H1 (cell line): Measurements from ENCODE around the gene RBM34. TPM values are rescaled to one million over a fixed set of nuclear protein-coding genes. Genes with fewer than 3 reads are reported as not detected.

Source experiments
- CTCF ChIA-PET: fragments of 300-600 bp; sonication (Branson Sonifier 250); formaldehyde crosslinking; loops from one replicate; lab custom pipeline; 2021; ENCODE audit not compliant: partially characterized antibody; lab: Charles Lee
- POLR2A ChIA-PET: fragments of 300-600 bp; sonication (Branson Sonifier 250); formaldehyde crosslinking; loops from one replicate; lab custom pipeline; 2021; ENCODE audit warnings: inconsistent platforms; ENCODE audit not compliant: partially characterized antibody; lab: Charles Lee
- DNase-seq, 2 experiments: peaks; one replicate each; pipeline versions ENCODE4 v3.0.0 to v3.0.0-alpha.2; 2010 to 2022; ENCODE audit warnings: low spot score in 2 of 2, low read depth in 1 of 2, mixed read lengths in 1 of 2
- FAIRE-seq: peaks from 2 replicates; lab custom pipeline; 2011; peaks lifted over from hg19 to GRCh38; lab: Jason Lieb, UNC
- H2AFZ ChIP-seq: 2 replicates; pipeline ENCODE4 v1.8.1; 2012; ENCODE audit warnings: low read length, inconsistent platforms
- H2AK5ac ChIP-seq: 2 replicates; pipeline ENCODE4 v1.6.1; 2013; ENCODE audit warnings: low read depth, low read length
- H2BK120ac ChIP-seq: replicated peaks from 2 replicates; pipeline ENCODE3; 2013; ENCODE audit warnings: low read depth, low read length, inconsistent platforms
- H2BK12ac ChIP-seq: 2 replicates; pipeline ENCODE4 v1.6.1; 2013; ENCODE audit warnings: low read depth, low read length
- H2BK15ac ChIP-seq: 2 replicates; pipeline ENCODE4 v1.6.1; 2013; ENCODE audit warnings: low read length
- H2BK20ac ChIP-seq: 2 replicates; pipeline ENCODE4 v1.6.1; 2013; ENCODE audit warnings: low read length
- H2BK5ac ChIP-seq: 2 replicates; pipeline ENCODE4 v1.6.1; 2013; ENCODE audit warnings: low read depth, low read length
- H3K14ac ChIP-seq: 2 replicates; pipeline ENCODE4 v1.6.1; 2013; ENCODE audit warnings: inconsistent platforms; ENCODE audit not compliant: insufficient read length
- H3K18ac ChIP-seq: 2 replicates; pipeline ENCODE4 v1.6.1; 2013; ENCODE audit warnings: low read length; ENCODE audit errors: extremely low read depth
- H3K23ac ChIP-seq: 2 replicates; pipeline ENCODE4 v1.6.1; 2013; ENCODE audit warnings: inconsistent platforms; ENCODE audit not compliant: insufficient read length
- H3K23me2 ChIP-seq: 2 replicates; pipeline ENCODE4 v1.6.1; 2013; ENCODE audit warnings: low read depth, low read length
- H3K27ac ChIP-seq: 2 replicates; pipeline ENCODE4 v1.6.1; 2011; ENCODE audit warnings: low read depth, low read length, inconsistent platforms
- H3K27me3 ChIP-seq, 4 experiments: replicated peaks in 1 of 4; 1 replicate in 1 of 4; 2 replicates in 3 of 4; pipeline versions ENCODE4 v1.6.1 to v1.8.1; 2011 to 2013; ENCODE audit warnings: low read length in 3 of 4, mild to moderate bottlenecking in 3 of 4, inconsistent platforms in 2 of 4, mixed read lengths in 2 of 4, moderate library complexity in 1 of 4; ENCODE audit not compliant: control insufficient read depth in 3 of 4, insufficient read depth in 3 of 4; ENCODE audit errors: extremely low read depth in 1 of 4
- H3K36me3 ChIP-seq, 4 experiments: 2 replicates each; pipeline versions ENCODE4 v1.6.1 to v1.8.1; 2011 to 2013; ENCODE audit warnings: mild to moderate bottlenecking in 4 of 4, low read length in 3 of 4, moderate library complexity in 2 of 4, control low read depth in 1 of 4, inconsistent platforms in 1 of 4; ENCODE audit not compliant: insufficient read depth in 4 of 4, control insufficient read depth in 2 of 4
- H3K4ac ChIP-seq: replicated peaks from 2 replicates; pipeline ENCODE3; 2013; ENCODE audit warnings: low read length, low read depth, mixed read lengths, inconsistent platforms; ENCODE audit not compliant: insufficient read length
- H3K4me1 ChIP-seq, 4 experiments: replicated peaks in 1 of 4; 1 replicate in 1 of 4; 2 replicates in 3 of 4; pipeline versions ENCODE4 v1.6.1 to v1.8.1; 2011 to 2013; ENCODE audit warnings: low read length in 3 of 4, inconsistent platforms in 2 of 4, mixed read lengths in 1 of 4; ENCODE audit not compliant: insufficient read depth in 4 of 4, control insufficient read depth in 3 of 4
- H3K4me2 ChIP-seq, 2 experiments: 2 replicates each; pipeline versions ENCODE4 v1.6.1 to v1.8.1; 2011 to 2013; ENCODE audit warnings: low read depth in 2 of 2, low read length in 2 of 2, control low read depth in 1 of 2, inconsistent platforms in 1 of 2, mild to moderate bottlenecking in 1 of 2; ENCODE audit not compliant: insufficient read depth in 1 of 2
- H3K4me3 ChIP-seq, 4 experiments: fragments of 200-600, 300-600 bp in 1 of 4; sonication (generic), shearing (Covaris generic), sonication (Bioruptor Twin) in 1 of 4; 2 replicates each; pipeline versions ENCODE4 v1.5.1 to v1.8.1; 2011 to 2016; ENCODE audit warnings: low read length in 4 of 4, low read depth in 3 of 4, control low read depth in 2 of 4, inconsistent platforms in 2 of 4, mild to moderate bottlenecking in 2 of 4, mixed read lengths in 1 of 4, moderate library complexity in 1 of 4; ENCODE audit not compliant: insufficient read depth in 2 of 4; ENCODE audit errors: extremely low read depth in 1 of 4
- H3K56ac ChIP-seq: replicated peaks from 2 replicates; pipeline ENCODE3; 2013; ENCODE audit warnings: low read depth, mild to moderate bottlenecking, mixed read lengths, low read length, inconsistent platforms; ENCODE audit not compliant: insufficient read length
- H3K79me1 ChIP-seq: 2 replicates; pipeline ENCODE4 v1.6.1; 2013; ENCODE audit warnings: low read depth, low read length, control low read depth
- H3K79me2 ChIP-seq, 2 experiments: 2 replicates each; pipeline versions ENCODE4 v1.6.1 to v1.8.1; 2012 to 2013; ENCODE audit warnings: low read length in 2 of 2, mild to moderate bottlenecking in 2 of 2, inconsistent platforms in 1 of 2; ENCODE audit not compliant: insufficient read depth in 2 of 2, control insufficient read depth in 1 of 2
- H3K9ac ChIP-seq, 4 experiments: replicated peaks in 1 of 4; 1 replicate in 1 of 4; 2 replicates in 3 of 4; pipeline versions ENCODE4 v1.6.1 to v1.8.1; 2011 to 2013; ENCODE audit warnings: low read depth in 3 of 4, low read length in 3 of 4, control low read depth in 2 of 4, mild to moderate bottlenecking in 2 of 4, moderate library complexity in 2 of 4, inconsistent platforms in 1 of 4; ENCODE audit errors: extremely low read depth in 1 of 4
- H3K9me3 ChIP-seq, 2 experiments: 2 replicates each; pipeline versions ENCODE4 v1.6.1 to v1.8.1; 2012 to 2013; ENCODE audit warnings: mild to moderate bottlenecking in 2 of 2, moderate library complexity in 2 of 2, control low read depth in 1 of 2, inconsistent platforms in 1 of 2, low read depth in 1 of 2, low read length in 1 of 2, mixed read lengths in 1 of 2; ENCODE audit not compliant: insufficient read depth in 2 of 2
- H4K20me1 ChIP-seq, 2 experiments: replicated peaks in 1 of 2; 2 replicates each; pipeline versions ENCODE3 to v1.8.1; 2011 to 2013; ENCODE audit warnings: inconsistent platforms in 2 of 2, low read length in 2 of 2, mild to moderate bottlenecking in 1 of 2; ENCODE audit not compliant: insufficient read depth in 2 of 2, control insufficient read depth in 1 of 2
- H4K5ac ChIP-seq: 2 replicates; pipeline ENCODE4 v1.6.1; 2013; ENCODE audit warnings: low read length, low read depth, mixed read lengths, inconsistent platforms; ENCODE audit not compliant: insufficient read length
- H4K8ac ChIP-seq: 2 replicates; pipeline ENCODE4 v1.8.0; 2013; ENCODE audit warnings: mild to moderate bottlenecking, moderate library complexity, low read length, inconsistent platforms; ENCODE audit not compliant: insufficient read depth; ENCODE audit errors: extremely low read depth
- H4K91ac ChIP-seq: replicated peaks from 2 replicates; pipeline ENCODE3; 2013; ENCODE audit warnings: low read length, mixed read lengths, inconsistent platforms; ENCODE audit not compliant: insufficient read length
- CBX5 ChIP-seq: fragments of 300-800, 300-1000 bp; sonication (generic); IDR thresholded peaks from 2 replicates; pipeline ENCODE4 v1.7.1; 2016; ENCODE audit warnings: antibody characterized with exemption, low read length, low read depth
- CREB1 ChIP-seq: IDR thresholded peaks from 2 replicates; pipeline ENCODE4 v1.6.1; 2012; ENCODE audit warnings: inconsistent platforms
- CTBP2 ChIP-seq: IDR thresholded peaks from 2 replicates; pipeline ENCODE4 v1.7.0; 2011; ENCODE audit warnings: borderline replicate concordance, mild to moderate bottlenecking, moderate library complexity, mixed read lengths, low read length; ENCODE audit not compliant: insufficient read depth, insufficient read length
- HDAC6 ChIP-seq: IDR thresholded peaks from one replicate; pipeline ENCODE4 v1.7.1; 2012; ENCODE audit warnings: low read depth, mild to moderate bottlenecking, inconsistent platforms, low read length, moderate library complexity
- JUN ChIP-seq: IDR thresholded peaks from 2 replicates; pipeline ENCODE4 v1.6.1; 2011; ENCODE audit warnings: low read depth, mild to moderate bottlenecking, improper control_type of control experiment, low read length
- KDM1A ChIP-seq: fragments of 200-600, 300-600 bp; sonication (generic); IDR thresholded peaks from 2 replicates; pipeline ENCODE4 v1.7.1; 2016; ENCODE audit warnings: mild to moderate bottlenecking, low read length, borderline replicate concordance
- MAX ChIP-seq: IDR thresholded peaks from 2 replicates; pipeline ENCODE4 v1.6.1; 2012; ENCODE audit warnings: inconsistent platforms
- RBBP5 ChIP-seq: IDR thresholded peaks from 2 replicates; pipeline ENCODE4 v1.7.1; 2012; ENCODE audit warnings: low read depth, mild to moderate bottlenecking, inconsistent platforms, low read length, moderate library complexity, borderline replicate concordance
- SIN3A ChIP-seq, 2 experiments: IDR thresholded peaks in 1 of 2; conservative IDR thresholded peaks in 1 of 2; 2 replicates each; pipeline ENCODE4 v1.6.1; 2011 to 2012; ENCODE audit warnings: low read length in 2 of 2, improper control_type of control experiment in 1 of 2, low read depth in 1 of 2, mild to moderate bottlenecking in 1 of 2
- SRF ChIP-seq: IDR thresholded peaks from 2 replicates; pipeline ENCODE4 v1.6.1; 2011; ENCODE audit warnings: mild to moderate bottlenecking, low read depth, low read length, moderate library complexity
- TBP ChIP-seq: IDR thresholded peaks from 2 replicates; pipeline ENCODE4 v1.6.1; 2011; ENCODE audit warnings: low read depth, low read length, improper control_type of control experiment
- ZNF274 ChIP-seq: IDR thresholded peaks from 2 replicates; pipeline ENCODE4 v1.7.0; 2012; ENCODE audit warnings: low read length, borderline replicate concordance; ENCODE audit errors: extremely low read depth
- WGBS, 2 experiments: shearing (Covaris generic) in 1 of 2; methylation state at CpG; one replicate each; pipeline versions ENCODE4 v1.1.6 to v1.1.7; 2013 to 2015; ENCODE audit warnings: low lambda C conversion rate in 2 of 2, mixed read lengths in 2 of 2, inconsistent platforms in 1 of 2, low coverage in 1 of 2, missing lambda C conversion rate in 1 of 2; ENCODE audit not compliant: insufficient replicate concordance in 2 of 2, insufficient coverage in 1 of 2, insufficient read length in 1 of 2; ENCODE audit errors: extremely low coverage in 1 of 2, missing lambda C conversion rate in 1 of 2; 5-methylcytosine and 5-hydroxymethylcytosine counted together
- polyA plus RNA-seq, 7 experiments: library from polyadenylated mRNA; depleted of rRNA in 3 of 7; stranded (reverse) in 5 of 7; unstranded in 2 of 7; fragments of >200 nt in 5 of 7; fragments of 200-250 nt in 2 of 7; gene quantifications; 1 replicate in 5 of 7; 2 replicates in 1 of 7; 4 replicates in 1 of 7; pipeline versions ENCODE4 v1.2.1 to v1.2.3, GENCODE V29; 2011 to 2013; ENCODE audit warnings: missing spikeins in 2 of 7, mixed read lengths in 2 of 7
- total RNA-seq: library from RNA; stranded (reverse); fragmentation: NEBNext Ultra II Directional; extraction: Animal tissue kit (Norgen Biotek cat#: 25700); gene quantifications from 2 replicates; pipeline ENCODE4 v1.2.1, GENCODE V29; 2021
- TF ChIP-seq, protein P1 (sequence below): IDR thresholded peaks from 2 replicates; pipeline ENCODE4 v1.6.1; 2011; ENCODE audit warnings: low read depth, mild to moderate bottlenecking, low read length; ENCODE audit not compliant: insufficient read depth

RBM34 gene
- total and polyA plus RNA-seq, 2 of the 8 experiments (the other 6 are each of a cell fraction or from before 2014, with no cell fraction given), result 18.8 to 108 TPM

DNA sequence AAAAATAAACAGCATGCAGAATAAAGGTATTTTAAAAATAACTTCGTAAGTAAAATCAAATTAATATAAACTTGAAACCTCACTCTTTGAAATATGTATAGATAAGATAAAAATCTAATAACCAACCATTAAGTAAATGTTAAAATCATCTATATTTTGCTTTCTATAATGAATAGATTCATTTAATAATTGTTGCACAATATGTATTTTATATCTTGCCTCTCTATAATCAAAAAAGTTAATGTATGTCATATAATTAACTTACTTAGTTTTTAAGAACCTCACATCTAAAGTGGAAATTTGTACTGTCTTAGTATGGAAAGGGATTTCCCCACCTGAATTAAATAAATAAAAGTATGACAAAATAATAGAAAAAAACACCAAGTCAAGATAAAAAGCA lies 42.4 kb upstream of the RBM34 start:
- Histone ChIP-seq H3K4me3 (no peak overlapping the region), H3K9ac (no peak overlapping the region), H3K9me3 (no peaks in the 10 kb centered on the region), H3K14ac (no peak overlapping the region), H3K4me1 (no peaks in the 10 kb centered on the region), H3K4ac (no peak overlapping the region), H4K20me1 (peaks cover 0 to 2% of the 10 kb centered on the region in 2 experiments), H2BK5ac (no peak overlapping the region), H4K91ac (no peak overlapping the region), H2BK20ac (no peak overlapping the region), H2BK120ac (no peak overlapping the region), H2AK5ac (no peak overlapping the region), H3K56ac (no peak overlapping the region), H2BK15ac (no peak overlapping the region), H3K23ac (no peak overlapping the region), H4K8ac (no peak overlapping the region), H3K18ac (no peak overlapping the region), H4K5ac (no peak overlapping the region), H2BK12ac (no peak overlapping the region), H3K79me1 (no peaks in the 10 kb centered on the region), H3K23me2 (no peaks in the 10 kb centered on the region), H2AFZ (no peak overlapping the region), H3K27ac (no peak overlapping the region), H3K79me2 (no peaks in the 10 kb centered on the region), H3K36me3 (peaks cover 0 to 13% (median 1%) of the 10 kb centered on the region in 4 experiments; a peak in 3 of 8 replicates), H3K27me3 (no peaks in the 10 kb centered on the region), H3K4me2 (no peak overlapping the region)
- FAIRE-seq (no peak), DNase-seq (no peak)
- ChIA-PET POLR2A (no interaction called here), CTCF (interaction anchor here (1.2 kb wide), 1 partner anchor 213 kb away, joined by 3 read pairs; no protein-coding TSS in a partner anchor)
- WGBS, 2 experiments, result 97% methylated on average over 1 of the region's 1 CpG; no CpG with 5 or more reads in 1 of the 2 experiments
- TF ChIP-seq RBBP5 (no peak), CREB1 (no peak), TBP (no peak), CTBP2 (no peak), MAX (no peak), JUN (no peak), KDM1A (no peak), CBX5 (no peak), ZNF274 (no peak), SRF (no peak), HDAC6 (no peak), SIN3A (conservative IDR thresholded peaks at IDR 0.05 in 1 of 2, IDR thresholded peaks at IDR 0.05 in 1 of 2; ENCODE audit: low read depth in 1 of 2, low read length in 2 of 2) (no peak)
- TF ChIP-seq, protein P1, sequence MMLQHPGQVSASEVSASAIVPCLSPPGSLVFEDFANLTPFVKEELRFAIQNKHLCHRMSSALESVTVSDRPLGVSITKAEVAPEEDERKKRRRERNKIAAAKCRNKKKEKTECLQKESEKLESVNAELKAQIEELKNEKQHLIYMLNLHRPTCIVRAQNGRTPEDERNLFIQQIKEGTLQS, result no peak
